T-helper 2 cell treated with Interferon-gamma antibody and Interleukin-4, amounts not matched to agents 100 ng/mL and 5 ng/mL, for 36 hours (primary cell): Measurements from ENCODE around the gene AFF3. TPM values are rescaled to one million over a fixed set of nuclear protein-coding genes. Genes with fewer than 3 reads are reported as not detected.

Experiments
- intact Hi-C: fragments of 100-400 bp; cut with micrococcal nuclease; formaldehyde crosslinking; loops from one replicate; pipeline ENCODE4 v1.15.1; 2023
- total RNA-seq: library from RNA; stranded (reverse); gene quantifications from 2 replicates; pipeline ENCODE4 v1.2.3, GENCODE V29; 2022

Gene AFF3
- total RNA-seq, 1 donor from 2014 or later: 6.0 TPM

GRCh38 chr2:99890568-99891427, 251.6 kb downstream of the AFF3 start:
- intact Hi-C loops: no loop called here

- intact Hi-C loops: no loop called here
Measured at GRCh38 chr2:99888617-99889016, 253.8 kb downstream of the AFF3 start.

- intact Hi-C loops: no loop called here
Measured at GRCh38 chr2:99886418-99886817, 256.0 kb downstream of the AFF3 start.

- intact Hi-C loops: no loop called here
Measured at GRCh38 chr2:99883358-99883757, 259.0 kb downstream of the AFF3 start.

GRCh38 chr2:99881901-99882591, 260.3 kb downstream of the AFF3 start:
- intact Hi-C loops: no loop called here

- intact Hi-C loops: no loop called here
Measured at GRCh38 chr2:99880964-99881294, 261.5 kb downstream of the AFF3 start.

- intact Hi-C loops: no loop called here
Measured at GRCh38 chr2:99880148-99880963, 262.0 kb downstream of the AFF3 start.

GRCh38 chr2:99879481-99879880, 262.9 kb downstream of the AFF3 start:
- intact Hi-C loops: no loop called here

- intact Hi-C loops: no loop called here
Measured at GRCh38 chr2:99878581-99879350, 263.6 kb downstream of the AFF3 start.

- intact Hi-C loops: no loop called here
Measured at GRCh38 chr2:99877963-99878362, 264.4 kb downstream of the AFF3 start.

GRCh38 chr2:99876956-99877355, 265.4 kb downstream of the AFF3 start:
- intact Hi-C loops: no loop called here

- intact Hi-C loops: no loop called here
Measured at GRCh38 chr2:99875627-99876201, 266.7 kb downstream of the AFF3 start.

- intact Hi-C loops: no loop called here
Measured at GRCh38 chr2:99868260-99868659, 274.1 kb downstream of the AFF3 start.

- intact Hi-C loops: no loop called here
Measured at GRCh38 chr2:99867770-99868169, 274.6 kb downstream of the AFF3 start.

GRCh38 chr2:99865818-99866676, 276.3 kb downstream of the AFF3 start:
- intact Hi-C loops: no loop called here

- intact Hi-C loops: no loop called here
Measured at GRCh38 chr2:99864561-99865553, 277.5 kb downstream of the AFF3 start.

- intact Hi-C loops: no loop called here
Measured at GRCh38 chr2:99863903-99864270, 278.5 kb downstream of the AFF3 start.

GRCh38 chr2:99863236-99863902, 279.0 kb downstream of the AFF3 start:
- intact Hi-C loops: no loop called here
